Memory B cell (primary cell): ENCODE measurements around the gene NEAT1.
"Not testable (repeated sequence)": the region's sequence is repeated elsewhere in the genome, so short reads cannot be mapped to it uniquely, and the experiment has no call there.

Source experiments
- ATAC-seq: fragments of 150-1000 bp; cut with Tn5 transposase; 2 replicates; pipeline ENCODE4 v1.10.0; 2021; ENCODE audit warnings: low read depth, mild to moderate bottlenecking, moderate library complexity
- DNase-seq, 2 donors: peaks; one replicate each; pipeline ENCODE4 v3.0.0; 2022; ENCODE audit warnings: low spot score in 2 of 2
- H3K27ac Mint-ChIP-seq: one replicate; pipeline ENCODE4 v1.8.0; 2022; ENCODE audit warnings: mild to moderate bottlenecking, moderate library complexity, mixed read lengths
- H3K27me3 Mint-ChIP-seq: one replicate; pipeline ENCODE4 v1.8.0; 2022; ENCODE audit warnings: mixed read lengths
- H3K36me3 Mint-ChIP-seq: one replicate; pipeline ENCODE4 v1.8.0; 2022; ENCODE audit warnings: mild to moderate bottlenecking, mixed read lengths
- H3K4me1 Mint-ChIP-seq: one replicate; pipeline ENCODE4 v1.8.0; 2022; ENCODE audit warnings: mixed read lengths
- H3K4me3 Mint-ChIP-seq: one replicate; pipeline ENCODE4 v1.8.0; 2022; ENCODE audit warnings: mild to moderate bottlenecking, moderate library complexity, mixed read lengths
- H3K9me3 Mint-ChIP-seq: one replicate; pipeline ENCODE4 v1.8.0; 2022; ENCODE audit warnings: mixed read lengths

The NEAT1 gene

DNA sequence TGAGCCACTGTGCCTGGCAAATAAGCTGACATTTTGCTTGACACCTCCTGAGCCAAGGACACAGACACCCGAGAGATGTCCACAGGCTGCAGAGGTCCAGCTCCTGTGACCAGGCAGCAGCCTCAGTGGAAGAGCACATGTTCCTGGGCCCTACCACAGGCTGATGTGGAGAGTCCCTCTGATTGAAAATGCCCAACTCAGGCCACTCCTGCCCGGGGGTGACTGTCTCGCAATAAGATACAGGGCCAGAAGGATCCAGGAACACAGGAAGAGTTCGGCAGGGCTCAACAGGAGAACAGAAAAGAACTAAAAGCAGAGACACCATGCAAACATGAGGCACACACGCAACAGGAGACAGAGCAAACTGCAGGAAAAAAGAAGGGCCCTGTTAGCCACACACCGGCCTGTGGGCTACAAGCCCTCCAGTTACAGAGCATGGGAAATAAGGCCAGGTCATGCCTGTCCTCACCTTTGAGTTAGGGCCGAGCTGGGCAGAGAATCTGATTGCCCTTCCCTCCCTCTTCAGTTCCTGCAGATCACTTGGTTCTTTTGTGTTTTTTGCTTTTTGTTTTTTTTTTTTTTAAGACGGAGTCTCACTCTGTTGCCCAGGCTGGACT lies 47.9 kb downstream of the NEAT1 start:
- H3K4me3 Mint-ChIP-seq = no peak overlapping the region
- H3K4me1 Mint-ChIP-seq = peaks cover 18% of the 10 kb centered on the region
- peak overlapping the region; percentile 97 for H3K27ac Mint-ChIP-seq
- no peaks in the 10 kb centered on the region for H3K27me3 Mint-ChIP-seq
- DNase-seq (no peak), ATAC-seq (no peak)
- H3K36me3 Mint-ChIP-seq = no peaks in the 10 kb centered on the region
- no peaks in the 10 kb centered on the region for H3K9me3 Mint-ChIP-seq

- ATAC-seq = no peak
- H3K4me3 Mint-ChIP-seq = no peak overlapping the region
- no peak for DNase-seq
- peaks cover 18% of the 10 kb centered on the region for H3K4me1 Mint-ChIP-seq
- no peaks in the 10 kb centered on the region for H3K27me3 Mint-ChIP-seq
- peak overlapping the region; percentile 97 for H3K27ac Mint-ChIP-seq
- no peaks in the 10 kb centered on the region for H3K9me3 Mint-ChIP-seq
- no peaks in the 10 kb centered on the region for H3K36me3 Mint-ChIP-seq
Observed at GRCh38 chr11:65471447-65471891, 48.9 kb downstream of the NEAT1 start.

- ATAC-seq, DNase-seq, H3K9me3 Mint-ChIP-seq, H3K36me3 Mint-ChIP-seq, H3K27me3 Mint-ChIP-seq: not testable (repeated sequence)
- peak overlapping the region; percentile 47 for H3K4me3 Mint-ChIP-seq
- H3K27ac Mint-ChIP-seq = peak overlapping the region; percentile 97
- peaks cover 25% of the 10 kb centered on the region for H3K4me1 Mint-ChIP-seq
Observed at GRCh38 chr11:65472588-65473277, 50.1 kb downstream of the NEAT1 start.

- no peak overlapping the region for H3K4me3 Mint-ChIP-seq
- peaks cover 23% of the 10 kb centered on the region for H3K4me1 Mint-ChIP-seq
- H3K27ac Mint-ChIP-seq = no peak overlapping the region
- no peak for ATAC-seq
- no peaks in the 10 kb centered on the region for H3K36me3 Mint-ChIP-seq
- H3K27me3 Mint-ChIP-seq = no peaks in the 10 kb centered on the region
- no peaks in the 10 kb centered on the region for H3K9me3 Mint-ChIP-seq
- DNase-seq = no peak
Observed at GRCh38 chr11:65473278-65473860, 50.8 kb downstream of the NEAT1 start.

GRCh38 chr11:65474864-65475263 lies 52.3 kb downstream of the NEAT1 start:
- DNase-seq = no peak
- Mint-ChIP-seq H3K27me3 (no peaks in the 10 kb centered on the region), H3K36me3 (no peaks in the 10 kb centered on the region), H3K9me3 (no peaks in the 10 kb centered on the region), H3K4me3 (no peak overlapping the region), H3K27ac (peak overlapping the region; percentile 20), H3K4me1 (peaks cover 20% of the 10 kb centered on the region)
- no peak for ATAC-seq

DNA sequence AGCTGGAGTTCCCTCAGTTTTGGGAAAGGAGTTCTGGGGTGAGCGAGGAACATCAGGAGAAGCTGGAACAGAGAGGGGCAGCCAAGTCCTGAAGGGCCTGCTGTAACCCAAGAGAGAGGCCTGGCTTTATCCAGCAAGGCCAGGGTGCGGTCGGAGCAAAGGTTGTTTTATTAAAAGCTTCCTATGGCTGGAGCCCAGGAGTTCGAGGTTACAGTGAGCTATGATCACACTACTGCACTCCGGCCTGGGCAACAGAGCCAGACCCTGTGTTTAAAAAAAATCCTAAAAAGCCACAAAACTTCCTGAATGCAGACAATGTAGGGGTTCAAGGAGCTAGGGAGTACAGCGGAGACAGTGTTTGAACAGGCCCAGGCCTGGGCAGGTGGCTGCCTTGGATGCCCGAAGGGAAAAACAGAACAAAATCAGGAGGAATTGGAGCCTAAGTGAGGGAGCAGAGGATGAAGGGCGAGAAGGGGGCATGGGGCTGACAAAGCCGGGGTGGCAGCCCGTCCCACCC lies 54.1 kb downstream of the NEAT1 start:
- DNase-seq (no peak), ATAC-seq (no peak)
- no peaks in the 10 kb centered on the region for H3K36me3 Mint-ChIP-seq
- H3K27me3 Mint-ChIP-seq = no peaks in the 10 kb centered on the region
- H3K9me3 Mint-ChIP-seq = no peaks in the 10 kb centered on the region
- H3K4me3 Mint-ChIP-seq = peak overlapping the region; percentile 100
- peak overlapping the region; percentile 96 for H3K27ac Mint-ChIP-seq
- peaks cover 16% of the 10 kb centered on the region for H3K4me1 Mint-ChIP-seq

DNA sequence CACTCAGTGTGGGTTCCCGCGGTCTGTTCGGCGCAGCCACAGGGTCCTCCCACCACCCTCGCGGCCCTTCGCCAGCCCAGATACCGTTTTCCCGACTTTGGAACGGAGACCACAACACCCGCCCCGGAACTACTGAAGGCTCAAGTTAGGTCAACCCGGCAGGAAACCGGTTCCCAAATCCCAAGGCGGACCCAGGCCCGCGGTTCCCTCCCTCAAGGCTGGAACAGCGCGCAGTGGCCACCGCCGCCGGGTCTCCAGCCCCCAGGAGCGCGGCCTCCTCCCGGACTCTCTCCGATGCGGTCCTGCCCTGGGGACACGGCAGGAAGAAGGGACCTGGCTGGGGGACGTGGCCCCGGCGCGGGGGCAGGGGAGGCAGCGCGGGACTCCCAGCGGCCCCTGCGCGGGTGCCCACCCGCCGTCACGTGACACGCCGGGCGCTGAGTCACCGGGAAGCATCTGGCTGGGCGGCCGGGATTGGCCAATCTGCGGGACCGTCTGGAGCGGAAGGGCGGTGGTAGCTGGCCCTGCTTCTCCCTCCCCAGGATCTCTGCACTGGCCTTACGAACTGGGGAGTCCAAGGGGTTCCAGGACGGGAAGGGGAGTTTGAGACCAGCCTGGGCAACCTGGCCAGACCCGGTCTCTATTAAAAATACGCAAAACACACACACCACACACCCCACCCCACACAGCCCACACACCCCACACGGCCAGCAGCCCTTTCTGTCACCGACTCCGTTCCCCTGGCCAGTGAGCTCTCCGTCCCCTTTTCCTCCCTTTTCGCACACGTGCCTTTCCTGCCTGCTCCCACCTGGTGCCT lies 54.8 kb downstream of the NEAT1 start:
- Mint-ChIP-seq H3K4me3 (peak overlapping the region; percentile 100), H3K9me3 (no peaks in the 10 kb centered on the region), H3K36me3 (no peaks in the 10 kb centered on the region), H3K27me3 (no peaks in the 10 kb centered on the region), H3K4me1 (peaks cover 12% of the 10 kb centered on the region), H3K27ac (peak overlapping the region; percentile 96)
- ATAC-seq = peak; percentile 89
- DNase-seq = peak; percentile 70 to 78

- no peak for ATAC-seq
- no peak for DNase-seq
- Mint-ChIP-seq H3K27me3 (no peaks in the 10 kb centered on the region), H3K27ac (no peak overlapping the region), H3K9me3 (no peaks in the 10 kb centered on the region), H3K4me3 (no peak overlapping the region), H3K36me3 (no peaks in the 10 kb centered on the region), H3K4me1 (peaks cover 12% of the 10 kb centered on the region)
Observed at GRCh38 chr11:65478388-65479183, 56.0 kb downstream of the NEAT1 start.

GRCh38 chr11:65479184-65480145 lies 56.9 kb downstream of the NEAT1 start:
- no peaks in the 10 kb centered on the region for H3K9me3 Mint-ChIP-seq
- no peaks in the 10 kb centered on the region for H3K27me3 Mint-ChIP-seq
- no peak overlapping the region for H3K4me3 Mint-ChIP-seq
- peaks cover 12% of the 10 kb centered on the region for H3K4me1 Mint-ChIP-seq
- ATAC-seq (no peak), DNase-seq (no peak)
- H3K27ac Mint-ChIP-seq = no peak overlapping the region
- no peaks in the 10 kb centered on the region for H3K36me3 Mint-ChIP-seq

DNA sequence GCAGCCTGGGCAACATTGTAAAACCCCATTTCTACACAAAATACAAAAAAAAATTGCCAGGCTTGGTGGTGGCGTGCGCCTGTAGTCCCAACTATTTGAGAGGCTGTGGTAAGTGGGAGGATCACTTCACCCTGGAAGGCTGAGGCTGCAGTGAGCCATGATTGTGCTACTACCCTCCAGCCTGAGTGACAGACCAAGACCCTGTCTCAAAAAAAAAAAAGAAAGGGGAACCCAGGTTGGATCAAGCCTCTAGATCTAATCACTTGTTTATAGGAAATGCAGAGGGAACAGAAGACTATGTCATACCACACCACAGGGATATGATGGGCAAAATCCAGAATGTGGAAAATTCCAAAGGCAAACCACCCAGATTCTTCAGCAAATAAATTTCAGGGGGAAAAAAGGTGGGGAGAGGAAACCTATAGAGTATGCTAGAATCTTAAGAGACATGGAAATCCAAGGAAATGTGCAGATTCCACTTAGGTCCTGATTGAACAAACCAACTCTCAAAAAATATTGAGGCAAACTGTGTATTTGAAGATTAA lies 59.8 kb downstream of the NEAT1 start:
- Mint-ChIP-seq H3K4me1 (peaks cover 3% of the 10 kb centered on the region), H3K27me3 (no peaks in the 10 kb centered on the region), H3K36me3 (no peaks in the 10 kb centered on the region), H3K9me3 (no peaks in the 10 kb centered on the region), H3K4me3 (no peak overlapping the region), H3K27ac (no peak overlapping the region)
- no peak for DNase-seq
- no peak for ATAC-seq

- no peak for ATAC-seq
- peaks cover 17% of the 10 kb centered on the region for H3K4me1 Mint-ChIP-seq
- no peak overlapping the region for H3K4me3 Mint-ChIP-seq
- no peaks in the 10 kb centered on the region for H3K9me3 Mint-ChIP-seq
- no peak overlapping the region for H3K27ac Mint-ChIP-seq
- H3K27me3 Mint-ChIP-seq = no peaks in the 10 kb centered on the region
- H3K36me3 Mint-ChIP-seq = no peaks in the 10 kb centered on the region
- DNase-seq = no peak
Observed at GRCh38 chr11:65485920-65486219, 63.3 kb downstream of the NEAT1 start.

- Mint-ChIP-seq H3K27ac (no peak overlapping the region), H3K27me3 (no peaks in the 10 kb centered on the region), H3K4me3 (no peak overlapping the region), H3K4me1 (peaks cover 24% of the 10 kb centered on the region), H3K9me3 (no peaks in the 10 kb centered on the region), H3K36me3 (no peaks in the 10 kb centered on the region)
- ATAC-seq (no peak), DNase-seq (no peak)
Observed at GRCh38 chr11:65486570-65487466, 64.2 kb downstream of the NEAT1 start.
